H7 (cell line): ENCODE data around the gene GABRB1. TPM values are rescaled to one million over a fixed set of nuclear protein-coding genes. Genes with fewer than 3 reads are reported as not detected.

ENCODE experiments used
- DNase-seq: peaks from one replicate; pipeline ENCODE4 v3.0.0; 2012
- H3K27me3 ChIP-seq: 2 replicates; pipeline ENCODE4 v1.6.0; 2011; ENCODE audit warnings: mild to moderate bottlenecking, low read length; ENCODE audit not compliant: control insufficient read depth, insufficient read depth
- H3K36me3 ChIP-seq: replicated peaks from 2 replicates; pipeline ENCODE4 v1.5.1; 2011; ENCODE audit warnings: low read length; ENCODE audit not compliant: control insufficient read depth, insufficient read depth
- H3K4me3 ChIP-seq: 2 replicates; pipeline ENCODE4 v1.5.1; 2011; ENCODE audit warnings: low read depth, mild to moderate bottlenecking, control low read depth, low read length, moderate library complexity; ENCODE audit not compliant: insufficient read depth
- total RNA-seq: library from RNA; depleted of rRNA; stranded (reverse); fragments of >200 nt; shearing (Covaris generic); gene quantifications from 2 replicates; pipeline ENCODE4 v1.2.3, GENCODE V29; 2014

Gene GABRB1
- total RNA-seq, 1 experiment from 2014 or later: 0.31 TPM

DNA sequence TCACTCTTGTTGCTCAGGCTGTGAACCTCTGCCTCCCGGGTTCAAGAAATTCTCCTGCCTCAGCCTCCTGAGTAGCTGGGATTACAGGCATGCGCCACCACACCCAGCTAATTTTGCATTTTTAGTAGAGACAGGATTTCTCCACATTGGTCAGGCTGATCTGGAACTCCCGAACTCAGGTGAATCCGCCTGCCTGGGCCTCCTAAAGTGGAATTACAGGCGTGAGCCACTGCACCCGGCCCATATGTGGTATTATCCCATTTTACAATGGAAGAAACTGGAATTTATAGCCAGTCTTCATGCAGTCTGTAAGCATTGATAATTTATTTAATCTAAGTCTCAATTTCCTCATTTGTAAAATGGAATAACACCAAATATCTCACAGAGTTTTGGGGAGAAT is 161.8 kb downstream of the GABRB1 start:
- no peak for DNase-seq
- H3K27me3 ChIP-seq: no peaks in the 10 kb centered on the region
- H3K36me3 ChIP-seq: no peaks in the 10 kb centered on the region
- no peak overlapping the region for H3K4me3 ChIP-seq

- Histone ChIP-seq H3K4me3 (no peak overlapping the region), H3K27me3 (no peaks in the 10 kb centered on the region), H3K36me3 (no peaks in the 10 kb centered on the region)
- no peak for DNase-seq
Measured at GRCh38 chr4:47194036-47194737, 162.8 kb downstream of the GABRB1 start.

- no peak overlapping the region for H3K4me3 ChIP-seq
- no peaks in the 10 kb centered on the region for H3K36me3 ChIP-seq
- no peaks in the 10 kb centered on the region for H3K27me3 ChIP-seq
- DNase-seq: no peak
Measured at GRCh38 chr4:47195706-47196105, 164.3 kb downstream of the GABRB1 start.

DNA sequence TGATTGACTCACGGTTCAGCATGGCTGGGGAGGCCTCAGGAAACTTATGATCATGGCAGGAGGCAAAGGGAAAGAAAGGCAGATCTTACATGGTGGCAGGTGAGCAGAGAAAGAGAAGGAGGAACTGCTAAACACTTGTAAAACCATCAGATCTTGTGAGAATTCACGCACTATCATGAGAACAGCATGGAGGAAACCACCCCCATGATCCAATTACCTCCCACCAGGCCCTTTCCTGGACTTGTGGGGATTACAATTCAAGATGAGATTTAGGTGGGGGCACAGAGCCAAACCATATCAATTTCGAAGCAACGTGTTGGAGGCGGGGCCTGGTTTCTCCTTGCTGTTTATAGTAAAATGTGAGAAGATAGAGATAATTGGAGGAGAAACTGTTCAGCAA is 167.4 kb downstream of the GABRB1 start:
- DNase-seq: no peak
- Histone ChIP-seq H3K36me3 (no peaks in the 10 kb centered on the region), H3K4me3 (no peak overlapping the region), H3K27me3 (no peaks in the 10 kb centered on the region)

DNA sequence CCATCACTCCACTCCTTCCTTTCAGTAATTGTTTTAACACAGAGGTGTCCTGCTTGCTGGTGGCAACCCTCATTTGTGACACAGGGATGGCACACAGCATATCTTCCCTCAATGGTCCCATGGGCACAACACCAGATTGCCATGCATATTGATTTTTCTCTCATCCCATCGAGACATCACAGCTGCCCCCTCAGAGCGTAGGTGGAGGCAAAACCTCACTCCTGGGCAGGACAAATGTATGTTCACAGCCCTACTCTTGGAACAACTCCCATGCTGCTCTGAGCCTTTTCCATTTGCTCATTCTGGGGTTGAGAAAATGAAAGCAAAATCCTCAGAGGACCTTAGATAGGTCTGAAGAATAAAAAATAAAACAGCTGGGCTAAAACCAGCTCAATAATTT is 172.2 kb downstream of the GABRB1 start:
- no peaks in the 10 kb centered on the region for H3K36me3 ChIP-seq
- H3K27me3 ChIP-seq: no peaks in the 10 kb centered on the region
- no peak overlapping the region for H3K4me3 ChIP-seq
- DNase-seq: no peak

DNA sequence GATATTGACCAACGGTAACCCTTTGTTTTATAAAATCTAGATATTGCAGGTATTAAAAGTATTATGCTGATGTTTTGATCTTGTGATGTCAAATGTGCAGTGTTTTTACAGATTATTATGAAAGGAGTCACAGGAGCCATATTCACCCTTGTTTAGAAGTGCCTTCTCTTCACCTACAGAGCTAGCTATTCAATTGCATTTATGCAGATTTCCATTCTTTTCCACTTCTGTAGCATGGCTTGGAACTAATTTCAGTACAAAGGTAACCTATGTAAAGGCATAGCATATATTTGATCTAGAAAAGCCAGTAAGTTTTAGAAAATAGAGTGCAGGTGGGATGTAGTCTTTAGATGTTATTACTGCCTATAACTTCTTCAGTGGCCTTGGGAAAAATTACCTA is 176.2 kb downstream of the GABRB1 start:
- DNase-seq: no peak
- Histone ChIP-seq H3K27me3 (no peaks in the 10 kb centered on the region), H3K4me3 (no peak overlapping the region), H3K36me3 (no peaks in the 10 kb centered on the region)

DNA sequence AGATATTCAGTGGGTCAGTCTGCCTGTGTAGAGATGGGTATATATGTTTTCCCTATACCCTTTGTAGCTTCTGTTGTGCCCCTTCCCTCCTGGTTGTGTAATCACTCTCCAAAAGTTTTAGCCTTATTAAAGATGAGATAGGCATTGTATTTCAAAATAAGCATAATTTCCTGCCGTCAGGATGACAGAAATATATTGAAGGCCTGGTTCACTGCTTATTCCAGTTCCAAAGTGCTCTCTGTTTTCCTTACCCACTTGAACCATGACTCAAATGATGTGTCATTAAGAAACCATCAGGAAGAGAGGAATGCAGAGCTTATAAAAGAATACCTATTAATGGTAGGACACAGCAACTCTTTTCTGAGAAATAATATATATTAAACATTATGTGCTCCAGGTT is 178.5 kb downstream of the GABRB1 start:
- Histone ChIP-seq H3K36me3 (no peaks in the 10 kb centered on the region), H3K4me3 (no peak overlapping the region), H3K27me3 (no peaks in the 10 kb centered on the region)
- no peak for DNase-seq

GRCh38 chr4:47210828-47211227 is 179.5 kb downstream of the GABRB1 start:
- DNase-seq: no peak
- Histone ChIP-seq H3K27me3 (no peaks in the 10 kb centered on the region), H3K4me3 (no peak overlapping the region), H3K36me3 (no peaks in the 10 kb centered on the region)

- Histone ChIP-seq H3K36me3 (no peaks in the 10 kb centered on the region), H3K4me3 (no peak overlapping the region), H3K27me3 (no peaks in the 10 kb centered on the region)
- DNase-seq: no peak
Measured at GRCh38 chr4:47213106-47213505, 181.7 kb downstream of the GABRB1 start.

GRCh38 chr4:47213539-47213938 is 182.2 kb downstream of the GABRB1 start:
- DNase-seq: no peak
- Histone ChIP-seq H3K4me3 (no peak overlapping the region), H3K36me3 (no peaks in the 10 kb centered on the region), H3K27me3 (no peaks in the 10 kb centered on the region)

- Histone ChIP-seq H3K4me3 (no peak overlapping the region), H3K36me3 (no peaks in the 10 kb centered on the region), H3K27me3 (no peaks in the 10 kb centered on the region)
- DNase-seq: no peak
Measured at GRCh38 chr4:47213971-47214370, 182.6 kb downstream of the GABRB1 start.

- Histone ChIP-seq H3K27me3 (no peaks in the 10 kb centered on the region), H3K36me3 (no peaks in the 10 kb centered on the region), H3K4me3 (no peak overlapping the region)
- no peak for DNase-seq
Measured at GRCh38 chr4:47215759-47216158, 184.4 kb downstream of the GABRB1 start.

GRCh38 chr4:47217291-47217690 is 185.9 kb downstream of the GABRB1 start:
- DNase-seq: no peak

DNA sequence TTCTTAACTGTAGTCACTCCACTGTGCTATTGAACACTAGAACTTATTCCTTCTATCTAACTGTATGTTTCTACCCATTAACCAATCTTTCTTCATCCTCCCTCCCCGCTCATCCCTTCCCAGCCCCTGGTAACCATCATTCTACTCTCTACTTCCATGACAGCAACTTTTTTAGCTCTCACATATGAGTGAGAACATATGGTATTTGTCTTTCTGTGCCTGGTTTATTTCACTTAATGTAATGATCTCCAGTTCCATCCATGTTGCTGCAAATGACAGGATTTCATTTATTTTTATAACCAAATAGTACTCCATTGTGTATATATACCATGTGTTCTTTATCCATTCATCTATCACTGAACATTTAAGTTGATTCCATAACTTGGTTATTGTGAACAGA is 186.5 kb downstream of the GABRB1 start:
- H3K4me3 ChIP-seq: no peak overlapping the region
- DNase-seq: no peak
- no peaks in the 10 kb centered on the region for H3K36me3 ChIP-seq
- H3K27me3 ChIP-seq: no peaks in the 10 kb centered on the region

More at GRCh38 chr4:47217291-47217690, 185.9 kb downstream of the GABRB1 start:
- H3K4me3 ChIP-seq: no peak overlapping the region
- H3K27me3 ChIP-seq: no peaks in the 10 kb centered on the region
- no peaks in the 10 kb centered on the region for H3K36me3 ChIP-seq

DNA sequence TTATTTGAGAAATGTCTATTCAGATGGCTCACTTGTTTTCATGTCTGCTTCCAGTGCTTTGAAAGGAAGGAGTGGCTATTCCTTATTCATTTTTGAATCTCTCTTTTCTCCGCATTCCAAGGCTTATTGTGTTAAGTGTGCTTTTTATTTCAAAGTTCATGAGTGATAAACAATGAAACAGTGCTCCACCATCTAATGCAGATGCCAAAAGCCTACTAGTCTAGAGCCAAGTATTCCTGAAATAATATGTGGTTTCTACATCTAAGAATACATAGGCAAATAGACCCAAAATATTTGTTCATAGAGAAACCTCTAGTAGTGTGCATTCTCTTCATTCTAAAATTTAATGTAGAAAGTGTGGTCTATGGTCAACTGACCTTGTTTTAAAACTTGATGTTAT is 187.3 kb downstream of the GABRB1 start:
- Histone ChIP-seq H3K4me3 (no peak overlapping the region), H3K27me3 (no peaks in the 10 kb centered on the region), H3K36me3 (no peaks in the 10 kb centered on the region)
- no peak for DNase-seq

- H3K4me3 ChIP-seq: no peak overlapping the region
- no peaks in the 10 kb centered on the region for H3K36me3 ChIP-seq
- DNase-seq: no peak
- no peaks in the 10 kb centered on the region for H3K27me3 ChIP-seq
Measured at GRCh38 chr4:47219586-47219985, 188.2 kb downstream of the GABRB1 start.
